Ureter (tissue), 1 donor: ENCODE measurements around the gene RPUSD1. TPM values are rescaled to one million over a fixed set of nuclear protein-coding genes. Genes with fewer than 3 reads are reported as not detected.
"Not testable (repeated sequence)": the region's sequence is repeated elsewhere in the genome, so short reads cannot be mapped to it uniquely, and the experiment has no call there.

Experiments used
- DNase-seq: peaks from one replicate; pipeline ENCODE4 v3.0.0-alpha.2; 2020; ENCODE audit warnings: low spot score
- total RNA-seq: library from RNA; stranded (reverse); gene quantifications from one replicate; pipeline ENCODE4 v1.2.4, GENCODE V29; 2023
- donor health status: DM: yes; HTN: yes; CAD: no.

RPUSD1 gene
- total RNA-seq, 1 donor from 2014 or later = 18.7 TPM

DNA sequence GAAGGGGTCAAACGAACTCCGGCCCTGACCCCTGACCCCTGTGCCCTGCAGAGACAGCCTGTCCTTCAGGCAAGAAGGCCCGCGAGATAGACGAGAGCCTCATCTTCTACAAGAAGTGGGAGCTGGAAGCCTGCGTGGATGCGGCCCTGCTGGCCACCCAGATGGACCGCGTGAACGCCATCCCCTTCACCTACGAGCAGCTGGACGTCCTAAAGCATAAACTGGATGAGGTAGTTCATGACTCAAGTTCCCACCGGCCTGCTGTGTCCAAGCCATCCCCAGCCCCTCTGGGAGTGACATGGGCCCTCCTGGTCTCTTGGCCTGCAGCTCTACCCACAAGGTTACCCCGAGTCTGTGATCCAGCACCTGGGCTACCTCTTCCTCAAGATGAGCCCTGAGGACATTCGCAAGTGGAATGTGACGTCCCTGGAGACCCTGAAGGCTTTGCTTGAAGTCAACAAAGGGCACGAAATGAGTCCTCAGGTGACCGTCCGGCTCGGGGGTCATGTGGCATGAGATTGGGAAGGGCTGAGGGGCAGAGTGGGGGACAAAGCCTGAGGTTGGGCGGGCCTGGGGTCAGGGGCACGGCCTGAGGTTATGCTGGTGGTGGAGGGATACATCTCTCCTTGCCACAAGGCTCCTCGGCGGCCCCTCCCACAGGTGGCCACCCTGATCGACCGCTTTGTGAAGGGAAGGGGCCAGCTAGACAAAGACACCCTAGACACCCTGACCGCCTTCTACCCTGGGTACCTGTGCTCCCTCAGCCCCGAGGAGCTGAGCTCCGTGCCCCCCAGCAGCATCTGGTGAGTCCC is 22.0 kb downstream of the RPUSD1 start:
- no peak for DNase-seq

DNA sequence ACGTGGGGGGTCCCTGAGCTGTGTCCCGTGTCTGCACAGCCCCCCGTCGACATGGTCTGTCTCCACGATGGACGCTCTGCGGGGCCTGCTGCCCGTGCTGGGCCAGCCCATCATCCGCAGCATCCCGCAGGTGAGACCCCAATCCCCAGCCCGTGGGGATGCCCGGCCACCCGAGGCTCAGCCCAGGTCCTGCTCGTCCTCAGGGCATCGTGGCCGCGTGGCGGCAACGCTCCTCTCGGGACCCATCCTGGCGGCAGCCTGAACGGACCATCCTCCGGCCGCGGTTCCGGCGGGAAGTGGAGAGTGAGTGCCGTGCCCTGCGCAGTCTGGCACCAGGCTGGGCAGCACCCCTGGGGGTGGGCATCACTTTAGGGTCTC is 22.7 kb downstream of the RPUSD1 start:
- no peak for DNase-seq

DNA sequence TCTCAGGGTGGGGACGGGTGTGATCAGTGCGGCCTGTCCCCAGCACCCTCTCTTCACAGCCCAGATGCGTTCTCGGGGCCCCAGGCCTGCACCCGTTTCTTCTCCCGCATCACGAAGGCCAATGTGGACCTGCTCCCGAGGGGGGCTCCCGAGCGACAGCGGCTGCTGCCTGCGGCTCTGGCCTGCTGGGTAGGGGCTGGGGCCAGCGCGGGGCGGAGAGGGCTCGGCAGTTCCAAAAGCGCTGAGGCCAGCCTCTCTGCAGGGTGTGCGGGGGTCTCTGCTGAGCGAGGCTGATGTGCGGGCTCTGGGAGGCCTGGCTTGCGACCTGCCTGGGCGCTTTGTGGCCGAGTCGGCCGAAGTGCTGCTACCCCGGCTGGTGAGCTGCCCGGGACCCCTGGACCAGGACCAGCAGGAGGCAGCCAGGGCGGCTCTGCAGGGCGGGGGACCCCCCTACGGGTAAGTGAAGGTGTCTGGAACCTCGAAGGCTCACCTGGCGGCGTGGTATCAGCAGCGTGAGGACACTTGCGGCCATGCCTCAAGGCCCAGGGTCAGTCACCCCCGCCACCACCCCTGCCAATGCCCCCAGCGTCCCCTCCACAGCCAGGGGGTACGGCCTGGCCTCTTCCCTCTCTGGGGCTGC is 23.2 kb downstream of the RPUSD1 start:
- DNase-seq = no peak

DNA sequence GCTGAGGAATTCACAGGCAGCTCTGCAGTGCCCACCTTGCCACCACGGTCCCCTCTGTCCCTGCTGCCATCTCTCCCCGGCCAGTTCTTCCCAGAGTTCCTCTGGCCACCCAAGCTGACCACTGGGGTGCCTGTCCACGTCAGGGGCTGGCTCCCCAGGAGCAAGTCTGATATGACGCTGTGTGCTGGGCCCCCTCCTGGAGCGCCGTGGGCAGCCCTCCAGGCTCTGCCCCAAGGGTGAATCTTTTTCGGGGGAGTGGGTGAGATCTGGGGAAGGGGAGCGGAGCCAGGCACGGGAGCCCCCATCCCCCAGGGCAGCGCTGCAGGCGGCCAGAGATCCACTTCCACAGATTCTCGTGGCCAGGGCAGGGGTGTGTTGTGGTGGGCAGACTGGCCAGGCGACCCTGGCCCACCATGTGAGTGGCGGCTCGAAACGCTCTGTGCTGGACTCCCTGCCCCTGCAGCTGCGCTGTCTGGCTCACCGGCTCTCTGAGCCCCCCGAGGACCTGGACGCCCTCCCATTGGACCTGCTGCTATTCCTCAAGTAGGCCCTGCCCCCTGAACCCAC is 23.9 kb downstream of the RPUSD1 start:
- no peak for DNase-seq

DNA sequence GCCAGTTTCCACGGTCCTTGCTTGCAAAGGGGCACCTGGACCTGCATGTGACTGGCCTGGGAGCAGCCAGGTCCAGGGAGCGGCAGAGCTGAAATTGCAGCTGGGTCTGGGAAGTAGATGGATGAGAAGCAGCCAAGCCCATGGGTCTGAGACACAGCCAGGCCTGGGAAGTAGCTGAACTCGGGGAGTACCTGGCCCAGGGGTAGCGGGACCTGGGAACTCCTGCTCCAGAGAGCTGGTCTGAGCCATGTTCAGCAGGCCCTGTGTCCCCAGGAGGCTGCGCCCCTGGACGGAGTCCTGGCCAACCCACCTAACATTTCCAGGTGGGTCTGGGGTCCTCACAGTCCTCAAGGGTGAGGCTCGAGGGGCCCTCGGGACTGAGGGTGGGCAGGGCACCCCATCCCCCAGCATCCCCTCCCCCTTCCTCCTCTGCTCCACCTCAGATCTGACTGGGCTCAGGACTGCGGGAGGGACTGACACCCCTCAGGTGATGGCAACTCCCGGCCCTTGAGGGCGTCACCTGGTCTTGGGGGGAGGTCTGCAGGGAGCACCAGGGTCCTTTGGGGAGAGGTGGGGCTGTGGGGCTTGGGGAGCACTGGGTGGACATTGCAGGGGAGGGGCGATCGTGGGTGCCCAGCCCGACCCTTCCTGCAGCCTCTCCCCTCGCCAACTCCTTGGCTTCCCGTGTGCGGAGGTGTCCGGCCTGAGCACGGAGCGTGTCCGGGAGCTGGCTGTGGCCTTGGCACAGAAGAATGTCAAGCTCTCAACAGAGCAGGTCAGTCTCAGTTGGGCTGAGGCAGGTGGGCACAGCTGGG is 24.6 kb downstream of the RPUSD1 start:
- no peak for DNase-seq

DNA sequence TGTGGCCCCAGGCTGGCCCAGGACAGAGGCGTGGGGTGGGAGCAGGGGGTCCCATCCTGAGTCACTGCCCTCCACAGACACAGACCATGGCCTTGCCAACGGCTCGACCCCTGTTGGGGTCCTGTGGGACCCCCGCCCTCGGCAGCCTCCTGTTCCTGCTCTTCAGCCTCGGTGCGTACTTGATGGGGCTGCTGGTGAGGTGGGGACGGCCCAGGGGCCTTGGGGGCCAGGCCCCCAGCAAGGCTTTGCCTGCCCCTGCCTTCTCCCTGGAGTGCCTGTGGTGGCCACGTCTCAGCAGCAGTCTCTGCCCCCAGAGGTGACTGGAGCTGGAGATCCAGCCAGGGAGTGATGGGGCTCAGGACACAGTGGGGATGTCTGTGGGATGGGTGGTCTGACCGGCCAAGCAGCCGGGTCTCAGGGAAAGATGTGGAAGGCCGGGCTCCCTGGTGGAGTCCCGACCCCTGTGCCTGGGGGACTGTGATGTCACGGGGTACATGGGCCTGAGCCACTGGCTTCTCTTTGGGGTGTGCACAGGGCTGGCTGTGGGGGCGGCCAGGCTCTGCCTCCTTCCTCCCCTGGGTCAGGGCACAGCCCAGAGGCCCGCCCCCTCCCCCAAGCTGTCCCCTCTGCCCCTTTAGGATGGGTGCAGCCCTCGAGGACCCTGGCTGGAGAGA is 25.4 kb downstream of the RPUSD1 start:
- DNase-seq = no peak

DNA sequence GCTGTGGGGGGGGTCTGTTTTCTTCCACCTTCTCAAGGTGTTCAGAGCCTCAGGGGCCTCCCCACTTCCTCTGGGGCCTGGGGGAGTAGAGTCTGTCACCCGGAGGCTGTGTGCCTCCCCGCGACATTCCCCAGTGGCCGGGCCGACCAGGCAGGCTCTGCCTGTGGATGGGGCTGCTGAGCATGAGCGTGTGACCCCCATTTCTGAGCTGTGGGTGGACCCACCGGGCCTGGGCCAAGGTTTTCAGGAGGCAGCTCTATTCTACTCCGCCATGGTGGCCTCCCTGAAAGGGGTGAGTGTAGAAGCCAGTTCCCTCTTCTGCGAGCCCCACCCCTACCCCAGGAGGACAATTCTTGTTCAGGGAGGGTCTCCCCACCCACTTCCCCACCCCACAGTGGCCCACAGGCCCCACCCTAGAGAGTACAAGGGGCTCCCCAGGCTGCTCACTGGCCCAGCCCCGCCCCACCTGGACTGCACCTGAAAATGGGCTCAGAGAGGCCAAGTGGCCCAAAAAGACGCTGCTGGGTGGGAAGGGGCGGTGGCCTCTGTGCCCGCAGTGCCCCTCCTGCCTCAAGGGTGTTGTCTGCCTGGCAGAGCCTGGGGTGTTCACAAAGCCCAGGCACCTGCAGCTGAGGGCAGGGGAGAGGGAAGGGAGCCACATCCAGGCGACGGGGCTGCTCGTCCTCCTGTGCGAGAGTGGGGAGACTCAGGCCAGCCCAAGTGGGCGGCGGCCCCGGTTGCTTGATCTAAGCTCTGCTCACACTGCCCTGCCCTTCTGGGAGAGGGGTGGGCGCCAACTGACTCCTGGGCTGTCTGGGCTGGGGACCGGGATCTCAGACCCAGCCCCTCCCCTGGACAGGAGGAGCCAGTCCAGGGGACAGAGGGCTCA is 26.3 kb downstream of the RPUSD1 start:
- no peak for DNase-seq

DNA sequence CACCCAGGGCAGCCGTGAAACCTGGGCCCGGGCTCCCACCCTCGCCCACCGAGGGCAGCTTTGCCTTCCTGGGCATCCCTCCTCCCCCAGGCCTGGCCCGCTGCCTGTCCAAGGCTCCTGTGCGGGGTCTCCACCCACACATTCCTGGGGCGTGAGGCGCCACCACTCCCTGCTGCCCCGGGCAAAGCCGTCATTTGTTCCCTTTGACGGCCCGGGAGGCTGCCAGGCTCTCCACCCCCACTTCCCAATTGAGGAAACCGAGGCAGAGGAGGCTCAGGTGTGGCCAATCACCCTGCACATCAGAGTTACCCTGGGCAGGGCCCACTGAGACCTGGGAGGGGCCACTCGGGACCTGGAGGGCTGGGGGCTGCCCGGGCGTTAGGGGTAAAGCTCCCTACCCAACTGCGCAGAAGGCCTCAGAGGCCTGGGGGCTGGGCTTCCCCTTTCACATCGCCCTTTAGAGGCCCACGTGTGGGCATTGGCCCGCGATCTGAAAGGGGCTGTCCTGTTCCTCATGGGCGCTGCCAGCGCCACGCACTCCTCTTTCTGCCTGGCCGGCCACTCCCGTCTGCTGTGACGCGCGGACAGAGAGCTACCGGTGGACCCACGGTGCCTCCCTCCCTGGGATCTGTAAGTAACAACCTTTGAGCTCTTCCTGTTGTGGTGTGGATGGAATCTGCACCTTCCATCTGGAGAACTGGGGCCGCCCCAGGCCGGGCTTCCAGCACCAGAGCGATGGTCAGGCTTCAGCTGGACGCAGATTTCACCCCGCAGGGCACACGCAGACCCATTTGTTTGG is 27.4 kb downstream of the RPUSD1 start, which contains the start of gene MSLN:
TSS of gene MSLN (plus strand) at position 190 of the 799 bp plus-strand sequence. CDS start 1,947 bp downstream, outside the sequence.
- DNase-seq = no peak

DNA sequence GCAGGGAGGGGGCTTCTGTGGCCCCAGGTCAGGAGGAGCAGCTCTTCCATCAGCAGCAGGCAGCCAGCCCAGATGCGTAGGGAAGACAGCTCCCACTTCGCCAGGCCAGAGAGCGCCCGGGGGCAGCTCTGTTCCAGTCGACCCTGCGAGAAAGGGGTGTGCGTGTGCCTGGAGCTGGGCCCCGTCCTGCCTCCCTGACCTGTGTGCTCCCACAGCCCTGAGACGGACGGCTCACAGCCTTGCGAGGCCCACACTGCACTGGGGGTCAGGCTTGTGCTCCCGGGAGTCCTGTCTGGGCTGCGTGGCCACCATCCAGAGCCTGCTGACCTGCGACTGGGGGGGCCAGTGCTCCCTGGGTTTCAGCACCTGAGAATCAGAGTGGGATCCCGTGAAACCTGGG is 28.1 kb downstream of the RPUSD1 start:
- no peak for DNase-seq

DNA sequence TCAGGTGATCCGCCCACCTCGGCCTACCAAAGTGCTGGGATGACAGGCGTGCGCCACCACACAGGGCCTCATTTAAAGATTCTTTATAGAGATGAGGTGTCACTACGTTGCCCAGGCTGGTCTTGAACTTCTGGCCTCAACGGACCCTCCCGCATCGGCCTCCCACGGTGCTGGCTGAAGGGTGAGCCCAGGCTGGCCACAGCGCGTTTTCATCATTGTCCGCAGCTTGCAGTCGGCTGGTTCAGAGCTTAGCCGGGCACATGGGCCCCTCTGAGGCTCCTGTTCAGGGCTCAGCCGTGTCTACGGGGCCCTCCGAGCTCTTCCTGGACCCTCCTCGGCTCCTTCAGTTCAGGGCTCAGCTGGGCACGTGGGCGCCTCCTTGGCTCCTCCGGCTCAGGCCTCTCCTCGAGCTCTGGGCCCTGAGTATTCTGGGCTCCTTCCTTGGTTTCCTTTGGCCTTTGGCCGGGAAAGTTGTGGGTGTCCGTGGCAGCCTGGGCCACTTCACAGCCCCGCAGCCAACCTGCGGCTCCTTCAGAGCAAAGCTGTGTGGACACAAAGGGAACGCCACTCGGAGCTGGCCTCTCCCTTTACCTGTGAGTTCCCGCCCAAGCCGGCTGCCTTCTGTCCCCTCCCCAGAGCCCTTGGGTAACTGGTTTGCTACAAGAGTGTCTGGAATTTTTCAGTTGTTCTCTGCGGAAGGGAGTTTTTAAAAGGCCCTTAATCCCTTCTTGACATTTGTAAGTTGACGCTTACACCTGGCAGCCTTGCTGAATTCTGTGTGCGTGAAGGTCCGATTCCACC is 28.9 kb downstream of the RPUSD1 start:
- DNase-seq = no peak

DNA sequence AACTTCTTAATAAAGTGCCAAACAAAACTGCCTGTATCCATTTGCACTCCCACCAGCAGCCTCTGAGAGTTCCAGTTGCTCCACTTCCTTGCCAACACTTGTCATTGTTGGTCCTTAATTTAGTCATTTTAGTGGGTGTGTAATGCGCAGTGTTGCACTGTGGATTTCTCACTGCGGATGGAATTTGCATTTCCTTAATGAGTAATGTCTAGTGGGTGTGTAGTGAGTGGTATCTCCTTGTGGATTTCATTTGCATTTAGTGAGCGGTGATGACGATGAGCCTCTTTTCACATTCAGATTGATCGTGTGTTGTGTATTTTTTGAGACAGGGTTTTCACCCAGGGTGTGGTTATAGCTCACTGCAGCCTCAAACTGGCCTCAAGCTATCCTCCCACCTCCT is 31.8 kb downstream of the RPUSD1 start:
- no peak for DNase-seq

DNA sequence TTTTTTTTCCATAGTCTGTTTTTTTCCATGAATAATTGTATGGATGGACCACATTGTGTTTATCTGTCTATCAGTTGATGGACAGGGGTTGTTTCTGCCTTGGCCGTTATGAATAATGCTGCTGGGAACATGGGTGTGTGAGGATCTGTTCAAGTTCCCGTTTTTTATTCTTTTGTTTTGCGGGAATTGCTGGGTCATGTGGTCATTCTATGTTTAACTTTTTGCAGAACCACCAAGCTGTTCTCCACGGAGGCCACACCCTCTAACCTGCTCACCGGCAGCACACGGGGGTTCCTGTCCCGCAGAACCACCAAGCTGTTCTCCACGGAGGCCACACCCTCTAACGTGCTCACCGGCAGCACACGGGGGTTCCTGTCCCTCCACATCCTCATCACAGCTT is 33.5 kb downstream of the RPUSD1 start:
- no peak for DNase-seq

DNA sequence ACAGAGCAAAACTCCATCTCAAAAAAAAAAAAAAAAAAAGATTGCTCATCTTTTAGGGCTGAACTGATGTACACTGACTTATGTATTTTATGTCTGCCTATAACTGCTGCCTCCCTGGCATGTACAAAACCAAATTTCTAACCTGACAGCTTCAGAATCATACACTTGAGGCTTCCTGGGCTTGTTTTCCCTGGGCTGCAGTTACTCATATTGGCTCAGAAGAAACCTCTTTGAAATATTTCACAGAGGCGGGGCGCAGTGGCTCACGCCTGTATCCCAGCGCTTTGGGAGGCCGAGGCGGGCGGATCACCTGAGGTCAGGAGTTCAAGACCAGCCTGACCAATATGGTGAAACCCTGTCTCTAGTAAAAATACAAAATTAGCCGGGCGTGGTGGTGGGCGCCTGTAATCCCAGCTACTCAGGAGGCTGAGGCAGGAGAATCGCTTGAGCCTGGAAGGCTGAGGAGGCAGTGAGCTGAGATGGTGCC is 34.0 kb downstream of the RPUSD1 start:
- DNase-seq = not testable (repeated sequence)

DNA sequence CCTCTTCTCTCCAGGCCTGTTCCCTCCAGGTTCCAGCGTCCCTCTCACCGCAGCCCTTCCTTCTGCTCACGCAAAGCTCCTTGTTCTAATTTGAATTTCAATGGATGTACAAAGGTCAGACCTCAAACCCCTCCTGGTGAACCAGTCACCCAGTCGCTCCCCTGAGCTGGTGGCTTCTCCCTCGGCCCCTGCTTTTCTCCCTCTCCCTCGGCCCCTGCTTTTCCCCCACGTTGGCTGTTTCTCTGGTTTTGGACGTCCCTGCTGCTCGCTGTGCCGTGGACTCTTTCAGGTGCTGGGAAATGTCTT is 36.2 kb downstream of the RPUSD1 start:
- DNase-seq = no peak

DNA sequence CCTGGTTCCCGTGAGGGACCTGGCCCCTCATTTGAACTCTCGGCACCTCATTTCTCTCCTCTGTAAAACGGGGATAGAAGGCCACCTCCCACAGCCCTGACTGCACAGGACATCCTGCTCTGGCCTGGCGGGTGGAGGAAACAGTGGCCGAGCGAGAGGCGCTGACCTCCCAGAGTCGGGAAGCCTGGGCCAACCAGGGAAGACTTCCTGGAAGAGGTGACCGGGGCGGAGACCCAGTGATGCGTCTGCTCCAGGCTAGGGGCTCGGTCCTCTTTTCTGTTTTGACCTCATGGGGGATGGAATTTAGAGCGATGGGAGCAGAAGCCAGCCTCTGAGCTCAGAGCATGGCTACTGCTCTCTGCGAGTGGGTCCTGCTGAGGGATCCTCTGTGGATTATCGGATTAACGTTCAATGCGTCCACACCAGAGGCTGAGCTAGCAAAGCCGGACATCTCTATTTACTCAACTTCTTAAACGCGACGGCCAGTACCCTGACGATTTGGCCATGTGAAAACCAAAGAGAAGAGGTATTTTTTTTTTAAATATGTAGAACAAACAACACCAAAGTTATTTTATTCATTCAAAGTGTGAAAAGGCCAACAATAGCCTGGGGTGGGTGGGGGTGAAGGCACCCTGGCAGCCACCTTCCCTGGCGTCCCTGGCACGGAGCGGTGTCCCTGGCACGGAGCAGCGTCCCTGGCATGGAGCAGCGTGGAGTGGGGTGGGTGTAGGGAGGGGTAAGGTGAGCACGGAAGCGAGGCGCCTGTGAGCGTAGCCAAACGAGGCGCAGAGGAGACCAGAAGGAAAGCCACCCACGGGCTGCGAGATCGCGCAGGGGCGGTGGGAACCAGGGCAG is 36.8 kb downstream of the RPUSD1 start:
- no peak for DNase-seq

DNA sequence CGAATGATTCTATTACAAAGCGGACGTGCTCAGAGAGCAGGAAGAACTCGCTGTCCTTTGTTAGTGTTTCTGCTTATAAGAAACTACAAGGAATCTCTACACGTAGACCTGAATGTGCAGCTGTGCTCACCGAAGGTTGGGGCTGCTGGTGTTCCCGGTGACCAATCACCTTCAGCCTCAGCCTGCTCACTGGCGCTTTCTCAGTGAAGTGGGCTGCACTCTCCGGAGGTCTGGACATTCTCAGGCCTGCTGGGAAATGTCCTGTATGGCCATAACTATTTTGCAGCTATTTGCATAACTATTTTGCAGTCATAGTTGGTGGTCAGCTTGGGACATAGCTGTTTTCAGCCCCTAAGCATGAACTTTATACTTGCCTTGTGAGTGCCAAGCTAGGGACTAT is 37.7 kb downstream of the RPUSD1 start:
- DNase-seq = no peak

DNA sequence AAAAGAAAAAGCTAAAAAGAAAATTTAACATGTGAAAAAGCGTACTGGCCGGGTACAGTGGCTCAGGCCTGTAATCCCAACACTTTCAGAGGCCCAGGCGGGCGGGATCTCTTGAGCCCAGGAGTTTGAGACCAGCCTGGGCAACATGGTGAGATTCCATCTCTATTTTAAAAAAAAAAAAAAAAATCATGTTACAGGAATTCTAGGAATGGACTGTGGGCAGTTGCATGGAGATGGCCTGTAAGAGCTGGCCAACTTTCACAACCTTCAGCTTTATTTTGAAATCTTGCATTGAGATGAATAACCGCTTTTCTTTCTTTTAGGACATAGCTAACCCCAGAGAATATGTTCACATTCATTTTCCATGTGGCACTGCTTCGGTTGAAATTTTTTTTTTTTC is 39.2 kb downstream of the RPUSD1 start:
- DNase-seq = no peak
